GM06990 (cell line): ENCODE results near the gene FNIP2.

ENCODE experiments used
- DNase-seq: peaks from one replicate; pipeline ENCODE4 v3.0.0-alpha.2; 2011; ENCODE audit not compliant: insufficient read length; ENCODE audit errors: extremely low read depth
- H3K27me3 ChIP-seq: replicated peaks from 2 replicates; pipeline ENCODE4 v1.6.0; 2011; ENCODE audit warnings: low read length; ENCODE audit not compliant: control insufficient read depth, insufficient read depth
- H3K36me3 ChIP-seq: 2 replicates; pipeline ENCODE4 v1.5.1; 2011; ENCODE audit warnings: low read length; ENCODE audit not compliant: control insufficient read depth, insufficient read depth
- H3K4me3 ChIP-seq: replicated peaks from 2 replicates; pipeline ENCODE4 v1.5.1; 2011; ENCODE audit warnings: low read depth, mild to moderate bottlenecking, control low read depth, low read length
- CTCF ChIP-seq: IDR thresholded peaks from 2 replicates; pipeline ENCODE4 v1.5.1; 2011; ENCODE audit warnings: low read length, control low read depth, mild to moderate bottlenecking, inconsistent platforms; ENCODE audit not compliant: insufficient read depth, poor library complexity, severe bottlenecking

The FNIP2 gene

GRCh38 chr4:158869761-158870160 is 100.9 kb downstream of the FNIP2 start:
- Histone ChIP-seq H3K4me3 (no peak overlapping the region), H3K36me3 (no peaks in the 10 kb centered on the region), H3K27me3 (no peaks in the 10 kb centered on the region)
- no peak for TF ChIP-seq CTCF
- DNase-seq: no peak

- Histone ChIP-seq H3K27me3 (no peaks in the 10 kb centered on the region), H3K36me3 (no peaks in the 10 kb centered on the region), H3K4me3 (no peak overlapping the region)
- TF ChIP-seq CTCF: no peak
- DNase-seq: no peak
Observed at GRCh38 chr4:158870282-158870625, 101.4 kb downstream of the FNIP2 start.

- Histone ChIP-seq H3K36me3 (no peaks in the 10 kb centered on the region), H3K4me3 (no peak overlapping the region), H3K27me3 (no peaks in the 10 kb centered on the region)
- no peak for DNase-seq
- TF ChIP-seq CTCF: no peak
Observed at GRCh38 chr4:158870626-158871334, 102.0 kb downstream of the FNIP2 start.

- Histone ChIP-seq H3K36me3 (no peaks in the 10 kb centered on the region), H3K27me3 (no peaks in the 10 kb centered on the region), H3K4me3 (no peak overlapping the region)
- DNase-seq: no peak
- TF ChIP-seq CTCF: no peak
Observed at GRCh38 chr4:158871335-158871724, 102.5 kb downstream of the FNIP2 start.

GRCh38 chr4:158873795-158874401 is 105.1 kb downstream of the FNIP2 start:
- Histone ChIP-seq H3K4me3 (no peak overlapping the region), H3K27me3 (no peaks in the 10 kb centered on the region), H3K36me3 (no peaks in the 10 kb centered on the region)
- DNase-seq: no peak
- TF ChIP-seq CTCF: no peak
